ENCODE data around the gene ENG.

- TF ChIP-seq POLR2A (IDR thresholded peaks at IDR 0.05; ENCODE audit: low read depth, low read length), result no peak
- no peak for TF ChIP-seq POLR2AphosphoS5 (IDR thresholded peaks at IDR 0.05; ENCODE audit: low read depth, low read length)
- no peak for TF ChIP-seq TAF1 (IDR thresholded peaks at IDR 0.05; ENCODE audit: borderline replicate concordance, low read depth, low read length)
Measured at GRCh38 chr9:127844821-127845359, 9.6 kb downstream of the ENG start.
